GM12891 (cell line): ENCODE data around the gene SPA17.

Experiments
- PAX5 ChIP-seq: IDR thresholded peaks from 2 replicates; pipeline ENCODE4 v1.6.1; 2011; ENCODE audit warnings: low read length, moderate library complexity, mild to moderate bottlenecking; ENCODE audit not compliant: insufficient read depth, severe bottlenecking
- POLR2A ChIP-seq: IDR thresholded peaks from 2 replicates; pipeline ENCODE4 v1.6.1; 2011; ENCODE audit warnings: low read depth, low read length, control low read depth
- POLR2AphosphoS5 ChIP-seq: IDR thresholded peaks from 2 replicates; pipeline ENCODE4 v1.6.1; 2011; ENCODE audit warnings: low read depth, low read length, control low read depth
- SPI1 ChIP-seq: IDR thresholded peaks from 2 replicates; pipeline ENCODE4 v1.6.1; 2011; ENCODE audit warnings: low read depth, low read length, control low read depth
- TAF1 ChIP-seq: IDR thresholded peaks from 2 replicates; pipeline ENCODE4 v1.6.1; 2011; ENCODE audit warnings: low read depth, low read length, control low read depth

- TF ChIP-seq TAF1 (no peak), POLR2A (no peak), SPI1 (no peak), POLR2AphosphoS5 (no peak), PAX5 (no peak)
Observed at GRCh38 chr11:124716591-124716990, 42.9 kb downstream of the SPA17 start.
